HG03575 (cell line): ENCODE measurements around the gene HSPG2.
"Not testable (repeated sequence)": the region's sequence is repeated elsewhere in the genome, so short reads cannot be mapped to it uniquely, and the experiment has no call there.

Experiments
- ATAC-seq: cut with Tn5 transposase; IDR thresholded peaks from one replicate; pipeline ENCODE4 v1.9.1; 2021; ENCODE audit not compliant: unreplicated experiment, insufficient number of reproducible peaks, low FRiP score; ENCODE audit errors: extremely low read depth

Gene HSPG2

DNA sequence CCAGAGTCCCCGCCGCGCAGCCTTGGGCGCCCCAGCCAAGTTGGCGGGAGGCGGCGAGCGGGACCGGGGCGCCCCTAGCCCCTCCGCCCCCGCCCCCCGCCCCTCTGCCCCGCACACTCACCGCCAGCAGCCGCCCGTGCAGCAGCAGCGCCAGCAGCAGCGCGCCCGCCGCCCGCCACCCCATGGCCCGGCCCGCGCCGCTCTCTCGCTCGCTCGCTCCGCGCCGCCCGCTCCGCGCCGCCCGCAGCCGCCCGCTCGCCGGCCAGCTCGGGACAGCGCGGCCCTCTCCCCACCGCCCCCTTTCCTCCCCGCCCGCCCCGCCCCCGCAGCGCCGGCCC, at the start of gene HSPG2:
TSS of gene HSPG2 (minus strand) at position 277 of the 338 bp plus-strand sequence. CDS start at position 184, 93 bp downstream.
- ATAC-seq: no peak

GRCh38 chr1:21986386-21986785, 49.3 kb upstream of the HSPG2 start:
- ATAC-seq: not testable (repeated sequence)

- not testable (repeated sequence) for ATAC-seq
These were observed 48.8 kb upstream of the HSPG2 start for GRCh38 chr1:21985893-21986292.

DNA sequence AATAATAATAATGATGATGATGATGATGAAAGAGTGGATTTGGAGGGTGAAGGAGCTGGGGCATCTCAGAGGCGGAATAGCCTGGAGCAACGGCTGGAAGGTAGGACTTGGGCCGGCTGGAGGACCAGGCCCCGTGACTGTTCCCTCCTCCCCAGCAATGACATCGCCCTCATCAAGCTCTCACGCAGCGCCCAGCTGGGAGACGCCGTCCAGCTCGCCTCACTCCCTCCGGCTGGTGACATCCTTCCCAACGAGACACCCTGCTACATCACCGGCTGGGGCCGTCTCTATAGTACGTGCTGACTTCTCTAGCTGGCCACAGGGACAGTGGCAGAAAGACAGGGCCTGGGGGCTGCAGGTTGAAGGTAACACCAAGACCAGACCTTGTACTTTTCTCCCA, 46.4 kb upstream of the HSPG2 start:
- not testable (repeated sequence) for ATAC-seq

- not testable (repeated sequence) for ATAC-seq
These were observed 45.0 kb upstream of the HSPG2 start for GRCh38 chr1:21982122-21982521.

DNA sequence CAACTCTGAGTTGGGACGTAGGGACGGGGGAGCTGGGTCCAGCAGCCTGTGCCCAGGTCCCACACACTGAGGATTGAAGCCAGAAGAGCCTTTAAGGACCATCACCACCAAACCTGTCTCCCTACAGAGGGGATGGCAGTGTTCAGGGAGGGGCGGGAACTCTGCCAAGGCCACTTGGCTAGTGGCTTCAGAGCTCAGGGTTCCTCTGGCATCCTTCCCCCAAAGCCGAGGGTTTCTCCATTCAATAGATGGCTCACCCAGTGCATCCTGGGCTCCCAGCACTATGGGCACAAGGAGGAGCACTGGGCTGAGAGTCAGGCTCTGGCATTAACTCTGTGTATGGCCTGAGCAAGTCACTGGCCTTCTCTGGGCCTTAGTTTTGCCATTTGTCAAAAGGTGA, 44.1 kb upstream of the HSPG2 start:
- ATAC-seq: not testable (repeated sequence)

DNA sequence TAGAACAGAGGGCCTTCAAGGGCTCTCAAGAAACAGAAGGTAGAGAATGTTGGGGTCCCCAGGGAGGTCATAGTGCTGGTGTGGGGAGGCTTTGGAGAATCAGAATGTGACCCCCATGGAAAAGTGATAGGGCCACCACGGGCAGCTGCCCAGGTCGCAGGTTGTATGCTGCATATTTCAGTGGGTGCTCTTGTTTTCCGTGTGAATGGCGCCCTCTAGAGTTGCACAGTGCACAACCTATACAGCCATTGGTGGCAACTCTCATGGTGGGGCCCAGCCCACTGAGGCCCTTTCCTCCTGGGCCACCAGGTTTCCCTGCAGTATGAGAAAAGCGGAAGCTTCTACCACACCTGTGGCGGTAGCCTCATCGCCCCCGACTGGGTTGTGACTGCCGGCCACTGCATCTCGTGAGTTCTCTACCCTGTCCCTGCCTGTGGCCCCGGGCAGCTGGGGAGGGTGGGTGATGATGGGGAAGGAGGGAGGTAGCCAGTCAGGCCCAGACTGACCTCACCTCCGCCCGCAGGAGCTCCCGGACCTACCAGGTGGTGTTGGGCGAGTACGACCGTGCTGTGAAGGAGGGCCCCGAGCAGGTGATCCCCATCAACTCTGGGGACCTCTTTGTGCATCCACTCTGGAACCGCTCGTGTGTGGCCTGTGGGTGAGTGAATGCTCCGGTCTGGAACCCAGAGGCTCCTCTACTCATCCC, 43.6 kb upstream of the HSPG2 start:
- not testable (repeated sequence) for ATAC-seq

DNA sequence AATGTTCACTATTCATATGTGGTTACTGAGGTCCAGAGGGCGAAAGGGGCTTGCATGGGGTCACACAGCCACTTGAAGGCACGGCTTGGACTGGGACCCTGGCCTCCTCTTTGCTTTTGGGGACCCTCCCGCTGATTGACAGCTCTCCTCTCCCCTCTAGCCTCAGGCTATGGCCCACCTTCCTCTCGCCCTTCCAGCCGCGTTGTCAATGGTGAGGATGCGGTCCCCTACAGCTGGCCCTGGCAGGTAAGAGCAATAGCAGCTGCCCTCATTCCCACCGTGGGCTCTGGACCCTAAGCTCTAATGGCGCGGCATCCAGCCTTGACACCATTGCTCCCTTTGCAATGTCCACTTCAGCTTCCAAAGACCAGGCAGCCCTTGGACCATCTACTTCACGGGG, 41.1 kb upstream of the HSPG2 start:
- ATAC-seq: not testable (repeated sequence)

- not testable (repeated sequence) for ATAC-seq
These were observed 39.7 kb upstream of the HSPG2 start, which contains the start of gene CELA3B for GRCh38 chr1:21976703-21977239. Gene CELA3B, plus strand, starts transcription at chr1:21977022. Its CDS starts 18 bp downstream, at chr1:21977040.

- not testable (repeated sequence) for ATAC-seq
These were observed 38.2 kb upstream of the HSPG2 start for GRCh38 chr1:21975296-21975695.

GRCh38 chr1:21974699-21975098, 37.6 kb upstream of the HSPG2 start:
- not testable (repeated sequence) for ATAC-seq

DNA sequence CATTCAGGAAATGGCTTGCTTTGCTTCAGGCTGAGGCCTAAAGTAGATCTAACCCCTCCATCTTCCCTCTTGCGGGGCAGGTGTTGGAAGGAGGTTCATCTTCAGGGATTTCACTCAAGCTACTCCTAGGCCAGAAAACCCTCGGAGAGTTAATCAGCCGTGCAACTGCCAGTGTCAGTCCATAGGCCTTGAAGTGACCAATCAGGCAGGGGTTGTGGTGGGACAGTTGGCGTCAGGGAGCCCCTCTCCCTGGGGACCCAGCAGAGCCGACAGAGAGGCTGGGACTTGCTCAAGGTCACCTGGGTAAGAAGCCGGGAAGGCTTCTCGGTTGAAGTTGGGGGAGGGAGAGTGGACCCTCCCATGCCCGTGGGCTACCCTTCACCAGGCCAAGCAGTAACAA, 36.8 kb upstream of the HSPG2 start:
- not testable (repeated sequence) for ATAC-seq

DNA sequence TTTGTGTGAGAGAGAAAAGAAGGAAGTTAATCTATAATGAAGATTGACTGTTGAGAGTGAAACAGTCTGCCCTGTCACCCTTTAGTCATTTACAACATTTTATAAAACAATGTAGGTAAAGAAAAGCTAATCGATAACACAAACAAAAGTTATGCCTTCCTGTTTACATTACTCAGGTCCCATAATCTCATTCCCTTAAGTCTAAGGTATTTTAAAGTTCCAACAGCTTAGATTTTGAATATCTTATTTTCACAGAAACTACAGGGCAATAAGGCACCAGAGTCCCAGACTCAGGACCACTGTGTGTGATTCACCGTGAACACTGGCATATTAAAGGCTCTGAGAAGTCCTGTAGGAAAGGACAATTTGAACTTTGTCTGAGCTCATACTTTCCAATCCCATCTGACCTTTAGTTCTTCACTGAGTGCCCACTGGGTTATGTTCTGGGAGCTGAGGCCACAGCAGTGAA, 35.9 kb upstream of the HSPG2 start:
- not testable (repeated sequence) for ATAC-seq

GRCh38 chr1:21970523-21970922, 33.4 kb upstream of the HSPG2 start:
- not testable (repeated sequence) for ATAC-seq

DNA sequence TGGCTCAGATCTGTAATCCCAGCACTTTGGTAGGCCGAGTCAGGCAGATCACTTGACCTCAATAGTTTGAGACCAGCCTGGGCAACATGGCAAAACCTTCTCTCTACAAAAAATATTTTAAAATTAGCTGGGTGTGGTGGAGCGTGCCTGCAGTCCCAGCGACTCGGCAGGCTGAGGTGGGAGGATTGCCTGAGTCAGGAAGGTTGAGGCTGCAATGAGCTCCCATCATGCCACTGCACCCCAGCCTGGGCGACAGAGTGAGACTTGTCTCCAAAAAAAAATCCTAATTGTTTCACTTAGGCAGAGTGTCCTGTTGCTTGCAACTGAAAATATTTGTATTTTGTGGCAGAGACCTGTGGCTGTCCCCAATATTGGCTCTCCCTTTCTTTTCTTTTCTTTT, 32.0 kb upstream of the HSPG2 start:
- not testable (repeated sequence) for ATAC-seq

DNA sequence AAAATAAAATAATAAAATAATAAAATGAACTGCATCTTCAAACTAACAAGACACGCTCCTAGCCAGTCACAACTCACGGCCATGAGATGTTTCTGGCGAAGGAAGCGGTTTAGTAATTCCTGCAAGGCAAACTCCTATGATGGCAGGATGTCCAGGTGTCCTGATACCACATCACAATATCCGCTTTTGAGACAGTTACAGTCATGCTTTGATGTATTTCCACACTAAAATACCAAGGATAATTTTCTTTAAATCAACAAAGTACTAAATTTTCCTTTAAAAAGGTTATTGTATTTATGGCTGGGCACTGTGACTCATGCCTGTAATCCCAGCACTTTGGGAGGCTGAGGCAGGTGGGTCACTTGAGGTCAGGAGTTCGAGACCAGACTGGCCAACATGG, 30.1 kb upstream of the HSPG2 start:
- not testable (repeated sequence) for ATAC-seq

DNA sequence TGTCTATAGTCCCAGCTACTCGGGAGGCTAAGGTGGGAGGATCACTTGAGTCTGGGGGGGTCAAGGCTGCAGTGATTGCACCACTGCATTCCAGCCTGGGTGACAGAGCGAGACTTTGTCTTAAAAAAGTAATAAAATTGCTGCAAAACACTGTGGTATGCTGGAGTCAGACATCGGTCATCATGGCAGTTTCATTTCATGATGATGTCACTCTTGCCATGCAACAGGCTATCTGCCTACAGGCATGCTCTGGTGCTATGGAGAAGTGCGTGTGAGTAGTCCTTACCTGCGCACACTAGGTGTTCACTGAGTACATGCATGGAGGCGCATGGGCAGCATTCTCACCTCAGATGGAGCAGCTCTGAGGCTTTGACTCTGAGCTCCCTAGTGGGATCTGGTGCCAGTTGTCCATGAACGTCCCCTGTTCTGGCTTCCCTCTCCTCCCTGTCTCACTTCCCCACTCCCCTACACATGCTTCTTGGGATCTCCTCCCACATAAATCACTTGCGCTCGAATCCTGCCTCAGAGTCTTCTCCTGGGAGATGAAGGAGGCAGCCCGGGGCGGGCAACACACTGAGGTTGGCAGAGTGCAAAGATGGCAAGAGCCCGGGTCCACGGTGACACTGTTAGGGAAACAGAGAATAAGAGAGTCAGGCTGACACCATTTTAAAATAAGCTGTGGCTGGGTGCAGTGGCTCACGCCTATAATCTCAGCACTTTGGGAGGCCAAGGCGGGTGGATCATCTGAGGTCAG, 29.3 kb upstream of the HSPG2 start:
- ATAC-seq: no peak

DNA sequence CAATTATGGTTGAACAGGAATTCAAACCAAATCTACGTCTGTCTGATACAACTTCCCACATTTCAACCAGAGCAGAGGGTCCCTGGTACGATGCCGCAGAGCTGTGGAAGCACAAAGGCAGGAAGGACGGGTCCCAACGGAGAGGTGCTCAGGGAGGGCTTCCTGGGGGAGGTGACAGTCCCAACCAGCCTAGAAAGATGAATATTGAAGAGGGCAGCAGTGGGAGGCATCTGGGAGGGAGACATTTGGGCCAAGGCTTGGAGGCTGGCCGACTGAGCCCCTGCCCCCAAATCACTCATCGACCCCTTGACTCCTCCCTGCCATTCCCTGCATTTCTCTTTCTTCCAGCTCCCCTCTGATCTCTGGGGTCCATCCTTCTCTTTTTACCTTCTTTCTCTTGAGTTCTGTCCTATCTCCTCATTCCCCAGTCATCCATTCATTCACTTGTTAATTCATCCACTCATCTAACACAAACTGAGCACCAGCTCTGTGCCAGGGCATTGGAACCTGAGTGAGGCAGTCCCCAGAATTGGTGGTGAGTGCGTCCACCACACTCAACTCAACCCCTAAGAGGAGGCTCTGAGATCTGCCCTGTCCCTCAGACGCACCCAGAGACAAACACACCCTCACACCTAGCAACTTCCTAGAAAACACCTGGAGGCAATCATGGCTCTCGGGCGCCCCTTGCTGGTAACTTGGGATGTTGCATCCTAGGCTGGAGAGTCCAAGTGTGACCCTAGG, 26.5 kb upstream of the HSPG2 start:
- no peak for ATAC-seq

GRCh38 chr1:21961799-21962198, 24.7 kb upstream of the HSPG2 start:
- no peak for ATAC-seq
